AG09319 (cell line): ENCODE results near the gene PLA2G2D.

Experiments
- DNase-seq: peaks from one replicate; pipeline ENCODE4 v3.0.0-alpha.2; 2010; ENCODE audit warnings: low read depth; ENCODE audit errors: extremely low read depth
- CTCF ChIP-seq: IDR thresholded peaks from 2 replicates; pipeline ENCODE4 v1.5.1; 2011; ENCODE audit warnings: low read depth, mild to moderate bottlenecking, inconsistent platforms, low read length, moderate library complexity

The PLA2G2D gene

GRCh38 chr1:20102875-20103274 lies 16.5 kb downstream of the PLA2G2D start:
- peak; percentile 35 for DNase-seq
- no peak for TF ChIP-seq CTCF

GRCh38 chr1:20100632-20101355 lies 18.5 kb downstream of the PLA2G2D start:
- TF ChIP-seq CTCF = peak; percentile 76
- DNase-seq = no peak

DNA sequence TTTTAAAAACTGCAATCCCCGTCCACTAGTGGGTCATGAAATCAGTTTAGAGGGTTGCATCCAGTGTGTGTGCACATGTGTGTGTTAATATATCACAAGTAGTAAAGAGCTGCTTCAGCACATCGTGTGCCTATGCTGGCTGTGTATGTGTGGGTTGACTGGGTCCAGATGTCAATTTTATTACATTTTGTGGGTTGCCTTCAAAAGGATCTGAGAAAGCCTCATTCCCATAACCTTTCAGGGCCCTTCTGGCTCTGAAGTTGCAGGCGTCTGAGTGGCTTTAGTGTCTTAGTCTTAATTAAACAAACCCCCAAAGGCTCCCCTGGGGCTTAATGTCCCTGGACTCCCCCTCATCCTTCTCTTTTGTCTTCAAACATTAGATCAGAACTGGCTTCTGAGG lies 19.8 kb downstream of the PLA2G2D start:
- DNase-seq = no peak
- TF ChIP-seq CTCF = no peak

DNA sequence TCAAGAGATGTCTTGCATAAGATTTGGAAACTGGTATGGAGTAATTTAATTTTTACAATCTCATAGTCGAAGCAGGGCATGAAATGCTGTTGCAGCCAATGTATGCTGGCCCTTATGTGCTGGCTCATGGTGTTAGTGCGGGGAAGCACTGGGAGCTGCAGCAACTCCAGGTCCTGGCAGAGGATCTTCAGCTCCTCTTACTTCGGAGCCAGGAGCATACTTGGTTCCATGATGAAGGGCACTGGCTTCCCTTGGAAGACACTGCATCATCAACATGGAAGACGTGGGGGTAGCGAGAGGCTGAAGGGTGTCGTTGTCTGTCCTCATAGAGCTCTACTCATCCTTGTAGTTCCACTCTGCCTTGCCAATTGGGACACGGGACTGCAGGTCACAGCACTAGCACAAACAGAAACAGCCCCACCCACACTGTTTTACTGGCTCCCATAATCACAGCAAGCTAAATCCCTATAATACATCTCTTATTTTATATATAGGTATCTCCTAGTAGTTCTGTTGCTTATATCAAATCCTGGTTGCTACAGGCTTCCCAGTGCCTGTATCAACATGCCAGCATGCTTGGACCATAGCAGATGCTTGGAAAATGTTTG lies 22.4 kb downstream of the PLA2G2D start:
- no peak for DNase-seq

DNA sequence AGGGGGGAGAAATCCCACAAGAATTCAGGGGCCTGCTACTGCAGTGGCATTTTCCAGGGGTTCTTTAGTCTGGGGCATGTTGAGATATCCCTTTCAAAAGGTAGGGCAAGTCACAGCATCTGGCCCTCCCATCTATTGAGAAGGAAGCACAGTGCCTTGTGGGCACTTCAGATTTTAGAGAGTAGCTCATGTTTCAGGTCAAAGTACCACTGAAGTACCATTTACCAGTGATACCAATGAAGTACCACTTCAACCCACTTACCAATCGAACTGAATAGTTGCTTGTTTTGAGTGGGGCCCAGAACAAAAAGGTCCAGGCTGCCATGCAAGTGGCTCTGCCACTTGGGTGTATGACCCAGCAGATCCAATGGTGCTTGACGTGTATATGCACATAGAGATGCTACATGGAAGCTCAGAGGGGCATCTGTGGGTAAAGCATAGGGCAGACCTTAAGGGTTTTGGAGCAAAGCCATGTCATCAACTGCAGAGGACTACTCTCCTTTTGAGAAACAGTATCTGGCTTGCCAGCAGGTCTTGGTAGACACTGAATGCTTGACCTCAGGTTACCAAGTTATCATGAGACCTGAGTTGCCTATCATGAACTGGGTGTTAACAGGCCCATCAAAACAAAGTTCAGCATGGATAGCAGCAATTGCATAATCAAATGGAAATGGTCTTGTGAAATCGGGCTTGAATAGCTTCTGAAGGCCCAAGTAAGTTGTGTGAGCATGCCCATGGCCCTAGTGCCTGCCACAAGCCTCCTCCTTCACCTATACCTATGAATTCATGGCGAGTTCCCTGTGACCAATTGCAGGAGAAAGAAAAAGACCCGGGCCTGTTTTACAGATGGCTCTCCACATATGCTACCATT lies 23.5 kb downstream of the PLA2G2D start:
- DNase-seq = no peak
- TF ChIP-seq CTCF = no peak

More for the DNA sequence above, 22.4 kb downstream of the PLA2G2D start:
- no peak for TF ChIP-seq CTCF

- no peak for DNase-seq
- TF ChIP-seq CTCF = no peak
These were observed 25.4 kb downstream of the PLA2G2D start for GRCh38 chr1:20093940-20094391.

DNA sequence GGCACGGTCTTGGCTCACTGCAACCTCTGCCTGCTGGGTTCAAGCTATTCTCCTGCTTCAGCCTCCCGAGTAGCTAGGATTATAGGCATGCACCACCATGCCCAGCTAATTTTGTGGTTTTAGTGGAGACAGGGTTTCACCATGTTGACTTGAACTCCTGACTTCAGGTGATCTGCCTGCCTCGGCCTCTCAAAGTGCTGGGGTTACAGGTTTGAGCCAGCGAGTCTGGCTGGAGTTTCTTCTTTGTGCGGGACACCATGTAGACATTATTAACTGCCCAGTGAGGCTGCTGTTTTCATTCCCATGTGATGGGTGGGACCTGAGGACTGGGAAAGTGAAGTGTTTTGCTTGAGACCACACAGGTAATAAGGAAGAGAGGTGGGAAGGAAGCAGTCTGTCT lies 26.0 kb downstream of the PLA2G2D start:
- TF ChIP-seq CTCF = no peak
- DNase-seq = no peak
